Activated T-helper 2 cell treated with anti-CD3 and anti-CD28 coated beads, Interferon-gamma antibody, Interleukin-2, Interleukin-4, amounts not matched to agents 10 μg/mL and 5 μg/mL and 100 μg/mL, durations not matched to agents 14 hours and 24 hours and 36 hours (primary cell): ENCODE results near the gene CYP27C1. TPM values are rescaled to one million over a fixed set of nuclear protein-coding genes. Genes with fewer than 3 reads are reported as not detected.

ENCODE experiments used
- DNase-seq: peaks from one replicate; pipeline ENCODE4 v3.0.0; 2021; ENCODE audit warnings: low spot score
- H3K27ac Mint-ChIP-seq: one replicate; pipeline ENCODE4 v1.8.0; 2021; ENCODE audit warnings: mixed read lengths
- H3K27me3 Mint-ChIP-seq: one replicate; pipeline ENCODE4 v1.8.0; 2021; ENCODE audit warnings: low read depth, mixed read lengths
- H3K36me3 Mint-ChIP-seq: one replicate; pipeline ENCODE4 v1.8.0; 2021; ENCODE audit warnings: low read depth, mixed read lengths
- H3K4me1 Mint-ChIP-seq: one replicate; pipeline ENCODE4 v1.8.0; 2021; ENCODE audit warnings: low read depth, mixed read lengths
- H3K4me3 Mint-ChIP-seq: one replicate; pipeline ENCODE4 v1.8.0; 2021; ENCODE audit warnings: low read depth, mild to moderate bottlenecking, moderate library complexity, mixed read lengths
- H3K9me3 Mint-ChIP-seq: one replicate; pipeline ENCODE4 v1.8.0; 2021; ENCODE audit warnings: mixed read lengths
- intact Hi-C: fragments of 100-400 bp; cut with micrococcal nuclease; formaldehyde crosslinking; loops from one replicate; pipeline ENCODE4 v1.15.1; 2023
- total RNA-seq: library from RNA; stranded (reverse); gene quantifications from 2 replicates; pipeline ENCODE4 v1.2.3, GENCODE V29; 2022

CYP27C1 gene
- total RNA-seq, 1 donor from 2014 or later: not detected

GRCh38 chr2:127195140-127196074 lies 24.7 kb downstream of the CYP27C1 start:
- no peaks in the 10 kb centered on the region for H3K27me3 Mint-ChIP-seq
- H3K4me1 Mint-ChIP-seq: peaks cover 2% of the 10 kb centered on the region
- intact Hi-C loops: loop anchor here (5.0 kb wide), 2 partner anchors 282 to 452 kb away; partner anchors contain the start of gene GPR17
- H3K36me3 Mint-ChIP-seq: no peaks in the 10 kb centered on the region
- DNase-seq: no peak
- no peaks in the 10 kb centered on the region for H3K9me3 Mint-ChIP-seq
- no peak overlapping the region for H3K27ac Mint-ChIP-seq
- no peak overlapping the region for H3K4me3 Mint-ChIP-seq

- Mint-ChIP-seq H3K27ac (no peak overlapping the region), H3K36me3 (no peaks in the 10 kb centered on the region), H3K4me3 (no peak overlapping the region), H3K27me3 (no peaks in the 10 kb centered on the region), H3K9me3 (no peaks in the 10 kb centered on the region), H3K4me1 (peaks cover 2% of the 10 kb centered on the region)
- DNase-seq: no peak
- intact Hi-C loops: no loop called here
These were observed 25.7 kb downstream of the CYP27C1 start for GRCh38 chr2:127194447-127194846.

- no peak for DNase-seq
- Mint-ChIP-seq H3K27me3 (peaks cover under 1% of the 10 kb centered on the region), H3K36me3 (no peaks in the 10 kb centered on the region), H3K9me3 (no peaks in the 10 kb centered on the region), H3K4me1 (peaks cover 2% of the 10 kb centered on the region), H3K4me3 (no peak overlapping the region), H3K27ac (no peak overlapping the region)
- intact Hi-C loops: no loop called here
These were observed 26.2 kb downstream of the CYP27C1 start for GRCh38 chr2:127193967-127194280.

- H3K9me3 Mint-ChIP-seq: no peaks in the 10 kb centered on the region
- no peak for DNase-seq
- no peaks in the 10 kb centered on the region for H3K36me3 Mint-ChIP-seq
- H3K4me1 Mint-ChIP-seq: peaks cover 2% of the 10 kb centered on the region
- peaks cover 2% of the 10 kb centered on the region for H3K27me3 Mint-ChIP-seq
- intact Hi-C loops: no loop called here
- H3K27ac Mint-ChIP-seq: no peak overlapping the region
- H3K4me3 Mint-ChIP-seq: no peak overlapping the region
These were observed 26.7 kb downstream of the CYP27C1 start for GRCh38 chr2:127193164-127193966.

GRCh38 chr2:127191331-127192219 lies 28.5 kb downstream of the CYP27C1 start:
- no peaks in the 10 kb centered on the region for H3K4me1 Mint-ChIP-seq
- no peaks in the 10 kb centered on the region for H3K9me3 Mint-ChIP-seq
- no peak overlapping the region for H3K4me3 Mint-ChIP-seq
- H3K27ac Mint-ChIP-seq: no peak overlapping the region
- no peaks in the 10 kb centered on the region for H3K36me3 Mint-ChIP-seq
- intact Hi-C loops: no loop called here
- peaks cover 5% of the 10 kb centered on the region for H3K27me3 Mint-ChIP-seq
- no peak for DNase-seq

- H3K4me1 Mint-ChIP-seq: no peaks in the 10 kb centered on the region
- H3K9me3 Mint-ChIP-seq: no peaks in the 10 kb centered on the region
- peaks cover 5% of the 10 kb centered on the region for H3K27me3 Mint-ChIP-seq
- H3K4me3 Mint-ChIP-seq: no peak overlapping the region
- H3K27ac Mint-ChIP-seq: no peak overlapping the region
- intact Hi-C loops: no loop called here
- no peak for DNase-seq
- no peaks in the 10 kb centered on the region for H3K36me3 Mint-ChIP-seq
These were observed 31.3 kb downstream of the CYP27C1 start for GRCh38 chr2:127188797-127189196.

GRCh38 chr2:127187831-127188230 lies 32.3 kb downstream of the CYP27C1 start:
- intact Hi-C loops: no loop called here
- Mint-ChIP-seq H3K36me3 (no peaks in the 10 kb centered on the region), H3K27ac (no peak overlapping the region), H3K4me1 (no peaks in the 10 kb centered on the region), H3K4me3 (no peak overlapping the region), H3K27me3 (peaks cover 5% of the 10 kb centered on the region), H3K9me3 (no peaks in the 10 kb centered on the region)
- DNase-seq: no peak

GRCh38 chr2:127187081-127187775 lies 32.9 kb downstream of the CYP27C1 start:
- intact Hi-C loops: no loop called here

GRCh38 chr2:127185705-127186104 lies 34.4 kb downstream of the CYP27C1 start:
- Mint-ChIP-seq H3K36me3 (no peaks in the 10 kb centered on the region), H3K9me3 (peaks cover 4% of the 10 kb centered on the region), H3K27me3 (peaks cover 5% of the 10 kb centered on the region), H3K4me3 (no peak overlapping the region), H3K27ac (no peak overlapping the region), H3K4me1 (no peaks in the 10 kb centered on the region)
- intact Hi-C loops: no loop called here
- no peak for DNase-seq

More at GRCh38 chr2:127187081-127187775, 32.9 kb downstream of the CYP27C1 start:
- Mint-ChIP-seq H3K4me1 (no peaks in the 10 kb centered on the region), H3K36me3 (no peaks in the 10 kb centered on the region), H3K9me3 (no peaks in the 10 kb centered on the region), H3K27me3 (peaks cover 5% of the 10 kb centered on the region), H3K4me3 (no peak overlapping the region), H3K27ac (no peak overlapping the region)
- DNase-seq: no peak

- Mint-ChIP-seq H3K9me3 (peaks cover 11% of the 10 kb centered on the region), H3K27me3 (peaks cover 5% of the 10 kb centered on the region), H3K4me1 (peaks cover 1% of the 10 kb centered on the region), H3K36me3 (no peaks in the 10 kb centered on the region), H3K27ac (no peak overlapping the region), H3K4me3 (no peak overlapping the region)
- intact Hi-C loops: no loop called here
- DNase-seq: no peak
These were observed 35.0 kb downstream of the CYP27C1 start for GRCh38 chr2:127185093-127185492.

GRCh38 chr2:127183771-127184170 lies 36.3 kb downstream of the CYP27C1 start:
- peaks cover 22% of the 10 kb centered on the region for H3K9me3 Mint-ChIP-seq

More at GRCh38 chr2:127183771-127184170, 36.3 kb downstream of the CYP27C1 start:
- Mint-ChIP-seq H3K36me3 (no peaks in the 10 kb centered on the region), H3K4me1 (peaks cover 4% of the 10 kb centered on the region), H3K27me3 (peaks cover 3% of the 10 kb centered on the region), H3K4me3 (no peak overlapping the region), H3K27ac (no peak overlapping the region)
- no peak for DNase-seq
- intact Hi-C loops: no loop called here
